ENCODE results near the gene ADAMTS8. TPM values are rescaled to one million over a fixed set of nuclear protein-coding genes. Genes with fewer than 3 reads are reported as not detected.

Gene ADAMTS8
- total RNA-seq, 4 donors from 2014 or later, result 0.38 to 0.56 TPM; not detected in 2

DNA sequence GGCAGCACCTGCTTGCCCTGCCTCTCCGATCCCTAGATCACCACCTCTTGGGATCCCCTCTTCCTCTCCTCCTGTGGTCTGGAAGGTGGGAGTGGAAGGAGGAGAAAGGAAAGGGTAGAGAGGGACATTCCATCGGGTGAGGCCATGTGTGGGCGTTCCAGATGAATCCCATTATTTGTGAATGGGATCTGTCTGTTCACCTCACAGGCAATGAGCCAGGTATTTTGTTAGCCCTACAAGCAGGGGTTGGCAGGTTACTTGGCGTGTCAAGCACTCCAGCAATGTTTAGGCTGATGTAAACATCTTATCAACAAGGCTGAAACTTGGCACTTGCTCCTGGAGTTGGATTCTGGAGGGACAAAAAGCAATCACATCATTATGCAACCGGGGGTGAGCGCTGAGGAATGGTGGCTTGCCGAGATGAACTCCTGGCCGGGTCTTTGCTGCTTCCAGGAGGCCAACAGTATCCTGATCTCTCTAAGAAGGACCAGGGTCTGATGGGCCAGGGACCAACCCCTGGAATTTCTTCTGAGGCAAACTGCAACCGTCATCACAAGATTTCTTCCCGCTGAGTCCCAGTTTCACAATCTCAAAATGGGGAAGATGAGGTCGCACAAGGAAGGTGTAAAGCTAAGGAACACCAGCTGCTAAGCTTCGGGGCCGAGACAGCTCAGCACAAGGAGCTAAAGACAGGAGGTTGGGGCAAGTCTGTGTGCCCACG lies 7.8 kb downstream of the ADAMTS8 start:
- intact Hi-C loops (cut with DNase I), result loop anchor here (10.0 kb wide), 1 partner anchor 206 kb away; no protein-coding TSS in a partner anchor
- Histone ChIP-seq H3K27ac (no peak overlapping the region), H3K4me3 (replicated peaks in 1 of 3) (no peak overlapping the region), H3K9me3 (no peaks in the 10 kb centered on the region), H3K4me1 (peaks cover 0 to 3% of the 10 kb centered on the region in 2 donors), H3K27me3 (no peaks in the 10 kb centered on the region), H3K36me3 (no peaks in the 10 kb centered on the region)
- TF ChIP-seq POLR2A (IDR thresholded peaks at IDR 0.05), result no peak
- TF ChIP-seq CTCF (IDR thresholded peaks at IDR 0.05), result no peak
- WGBS, 2 donors, result 68 to 70% methylated on average over 10 to 14 of the region's 14 CpGs
- DNase-seq, result no peak

GRCh38 chr11:130418756-130419155 lies 9.7 kb downstream of the ADAMTS8 start:
- H3K4me1 ChIP-seq, result peaks cover 0 to 3% of the 10 kb centered on the region in 2 donors
- no peaks in the 10 kb centered on the region for H3K27me3 ChIP-seq
- DNase-seq, result no peak
- no peak for TF ChIP-seq CTCF (IDR thresholded peaks at IDR 0.05)
- no peak for TF ChIP-seq POLR2A (IDR thresholded peaks at IDR 0.05)
- intact Hi-C loops (cut with DNase I), result no loop called here
- H3K4me3 ChIP-seq (replicated peaks in 1 of 3), result no peak overlapping the region
- no peak overlapping the region for H3K27ac ChIP-seq
- WGBS, 2 donors, result 74 to 86% methylated on average over 12 of the region's 12 CpGs
- H3K9me3 ChIP-seq, result no peaks in the 10 kb centered on the region
- H3K36me3 ChIP-seq, result no peaks in the 10 kb centered on the region

DNA sequence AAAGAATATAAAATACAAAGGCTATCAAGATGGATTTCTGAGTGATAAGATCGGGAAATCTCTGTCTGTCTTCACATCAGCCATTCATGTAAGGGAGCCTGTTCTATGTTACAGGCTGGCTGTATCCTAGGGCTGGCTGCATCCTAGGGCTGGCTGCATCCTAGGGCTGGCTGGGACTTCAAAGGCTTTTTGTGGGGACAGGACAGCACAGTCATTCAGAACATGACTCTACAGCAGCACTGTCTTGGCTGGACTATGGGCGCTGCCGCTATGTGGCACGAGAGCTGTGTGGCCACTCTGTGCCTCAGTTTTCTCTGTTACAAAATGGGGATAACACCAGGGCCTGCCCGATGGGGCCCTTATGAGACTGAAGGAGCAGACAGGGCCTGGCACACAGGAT lies 10.2 kb downstream of the ADAMTS8 start:
- no peak for DNase-seq
- Histone ChIP-seq H3K36me3 (no peaks in the 10 kb centered on the region), H3K4me1 (peaks cover 0 to 3% of the 10 kb centered on the region in 2 donors), H3K4me3 (replicated peaks in 1 of 3) (no peak overlapping the region), H3K27ac (no peak overlapping the region), H3K27me3 (no peaks in the 10 kb centered on the region), H3K9me3 (no peaks in the 10 kb centered on the region)
- intact Hi-C loops (cut with DNase I), result no loop called here
- TF ChIP-seq POLR2A (IDR thresholded peaks at IDR 0.05), result no peak
- no peak for TF ChIP-seq CTCF (IDR thresholded peaks at IDR 0.05)
- WGBS, 2 donors, result 92 to 95% methylated on average over 5 of the region's 5 CpGs

DNA sequence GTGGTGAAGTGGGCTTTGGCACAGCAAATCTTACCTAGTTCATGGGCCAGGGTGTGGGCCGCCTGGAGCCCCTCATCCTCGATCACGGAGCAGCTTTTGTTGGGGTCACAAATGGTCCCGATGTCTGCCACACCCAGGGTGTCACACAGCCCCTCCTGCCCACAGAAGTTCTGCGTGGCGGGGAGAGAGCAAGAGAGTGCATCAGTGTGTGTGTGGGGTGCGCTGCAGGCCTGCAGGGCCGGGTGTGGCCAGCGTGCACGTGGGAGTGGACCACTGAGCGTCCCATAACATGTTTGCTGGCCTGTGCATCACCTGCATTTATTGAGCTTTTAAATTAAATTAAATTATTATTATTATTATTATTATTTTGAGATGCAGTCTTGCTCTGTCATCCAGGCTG lies 11.5 kb downstream of the ADAMTS8 start:
- Histone ChIP-seq H3K36me3 (no peaks in the 10 kb centered on the region), H3K4me3 (replicated peaks in 1 of 3) (no peak overlapping the region), H3K27ac (no peak overlapping the region), H3K4me1 (peaks cover 0 to 3% of the 10 kb centered on the region in 2 donors), H3K9me3 (no peaks in the 10 kb centered on the region), H3K27me3 (no peaks in the 10 kb centered on the region)
- WGBS, 2 donors, result 91 to 98% methylated on average over 11 of the region's 11 CpGs
- intact Hi-C loops (cut with DNase I), result no loop called here
- no peak for DNase-seq
- TF ChIP-seq CTCF (IDR thresholded peaks at IDR 0.05) (no peak), POLR2A (IDR thresholded peaks at IDR 0.05) (no peak)

GRCh38 chr11:130416530-130416882 lies 11.9 kb downstream of the ADAMTS8 start:
- WGBS, 2 donors, result 80 to 82% methylated on average over 12 of the region's 12 CpGs
- DNase-seq, result no peak
- no peaks in the 10 kb centered on the region for H3K9me3 ChIP-seq
- H3K4me1 ChIP-seq, result peaks cover 0 to 3% of the 10 kb centered on the region in 2 donors
- no peaks in the 10 kb centered on the region for H3K36me3 ChIP-seq
- intact Hi-C loops (cut with DNase I), result no loop called here
- H3K27ac ChIP-seq, result no peak overlapping the region
- H3K27me3 ChIP-seq, result no peaks in the 10 kb centered on the region
- H3K4me3 ChIP-seq (replicated peaks in 1 of 3), result no peak overlapping the region
- TF ChIP-seq CTCF (IDR thresholded peaks at IDR 0.05) (no peak), POLR2A (IDR thresholded peaks at IDR 0.05) (no peak)

Measured in thyroid gland (tissue), 4 donors.